Spinal cord (tissue), 10 donors: ENCODE data around the gene FAM8A1. TPM values are rescaled to one million over a fixed set of nuclear protein-coding genes. Genes with fewer than 3 reads are reported as not detected.
"Not testable (repeated sequence)": the region's sequence is repeated elsewhere in the genome, so short reads cannot be mapped to it uniquely, and the experiment has no call there.

Source experiments
- DNase-seq, 6 donors: peaks; one replicate each; pipeline versions ENCODE4 v3.0.0 to v3.0.0-alpha.2; 2013 to 2015; ENCODE audit warnings: low spot score in 6 of 6, low read depth in 4 of 6
- H3K27ac ChIP-seq: one replicate; pipeline ENCODE4 v1.5.1; 2013; ENCODE audit warnings: low read depth, low read length, control low read depth
- H3K27me3 ChIP-seq: one replicate; pipeline ENCODE4 v1.6.1; 2013; ENCODE audit warnings: low read length; ENCODE audit not compliant: control insufficient read depth, insufficient read depth
- H3K36me3 ChIP-seq: one replicate; pipeline ENCODE4 v1.6.1; 2013; ENCODE audit warnings: low read length; ENCODE audit not compliant: control insufficient read depth, insufficient read depth
- H3K4me1 ChIP-seq: one replicate; pipeline ENCODE4 v1.6.1; 2013; ENCODE audit warnings: low read length; ENCODE audit not compliant: control insufficient read depth, insufficient read depth
- H3K4me3 ChIP-seq: one replicate; pipeline ENCODE4 v1.5.1; 2013; ENCODE audit warnings: low read depth, low read length, control low read depth
- H3K9me3 ChIP-seq: one replicate; pipeline ENCODE4 v1.6.1; 2013; ENCODE audit warnings: low read length; ENCODE audit not compliant: control insufficient read depth, insufficient read depth
- WGBS: methylation state at CpG from one replicate; pipeline ENCODE4 v1.1.5; 2013; ENCODE audit warnings: missing lambda C conversion rate; ENCODE audit not compliant: insufficient coverage; 5-methylcytosine and 5-hydroxymethylcytosine counted together
- polyA plus RNA-seq, 2 donors: library from polyadenylated mRNA; unstranded; fragments of 120-200 nt; gene quantifications; one replicate each; pipeline ENCODE4 v1.2.1, GENCODE V29; 2013; ENCODE audit not compliant: insufficient read length in 2 of 2
- total RNA-seq, 2 donors: library from RNA; depleted of rRNA in 1 of 2; stranded (reverse); fragments of 120-200 nt in 1 of 2; fragments of >200 nt in 1 of 2; gene quantifications; one replicate each; pipeline versions ENCODE4 v1.2.3 to v1.2.4, GENCODE V29; 2013 to 2014
- donor health status: healthy.

Gene FAM8A1
- total and polyA plus RNA-seq, 4 donors: 43.7 to 79.2 (median 59.5) TPM

DNA sequence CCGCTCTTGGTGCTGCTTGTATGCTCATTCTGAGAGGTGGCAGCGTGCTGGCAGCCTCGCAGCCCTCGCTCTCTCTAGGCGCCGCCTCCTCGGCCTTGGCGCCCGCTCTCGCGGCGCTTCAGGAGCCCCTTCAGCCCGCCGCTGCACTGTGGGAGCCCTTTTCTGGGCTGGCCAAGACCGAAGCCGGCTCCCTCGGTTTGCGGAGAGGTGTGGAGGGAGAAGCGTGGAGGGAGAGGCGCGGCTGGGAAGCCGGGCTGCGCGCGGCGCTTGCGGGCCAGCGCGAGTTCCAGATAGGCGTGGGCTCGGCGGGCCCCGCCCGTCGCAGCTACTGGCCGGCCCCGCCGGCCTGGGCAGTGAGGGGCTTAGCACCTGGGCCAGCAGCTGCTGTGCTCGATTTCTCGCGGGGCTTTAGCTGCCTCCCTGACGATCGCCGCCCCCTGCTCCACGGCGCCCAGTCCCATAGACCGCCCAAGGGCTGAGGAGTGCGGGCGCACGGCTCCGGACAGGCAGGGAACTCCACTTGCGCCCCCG is 19.5 kb upstream of the FAM8A1 start:
- DNase-seq: peak in 4 of 6 donors; percentile 18 to 83 (median 62)
- H3K4me3 ChIP-seq: peak overlapping the region; percentile 48
- H3K27ac ChIP-seq: no peak overlapping the region
- WGBS: 14% methylated on average over 46 of the region's 53 CpGs
- no peaks in the 10 kb centered on the region for H3K9me3 ChIP-seq
- no peaks in the 10 kb centered on the region for H3K36me3 ChIP-seq
- H3K27me3 ChIP-seq: no peaks in the 10 kb centered on the region
- peaks cover 10% of the 10 kb centered on the region for H3K4me1 ChIP-seq

DNA sequence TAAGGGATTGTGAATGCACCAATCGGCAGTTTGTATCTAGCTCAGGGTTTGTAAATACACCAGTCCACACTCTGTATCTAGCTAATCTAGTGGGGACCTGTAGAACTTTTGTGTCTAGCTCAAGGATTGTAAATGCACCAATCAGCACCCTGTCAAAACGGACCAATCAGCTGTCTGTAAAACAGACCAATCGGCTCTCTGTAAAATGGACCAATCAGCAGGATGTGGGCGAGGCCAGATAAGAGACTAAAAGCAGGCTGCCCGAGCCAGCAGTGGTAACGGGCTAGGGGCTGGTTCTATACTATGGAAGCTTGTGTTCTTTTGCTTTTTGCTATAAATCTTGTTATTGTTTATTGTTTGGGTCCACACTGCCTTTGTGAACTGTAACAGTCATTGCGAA is 18.8 kb upstream of the FAM8A1 start:
- not testable (repeated sequence) for DNase-seq, H3K36me3 ChIP-seq, H3K4me3 ChIP-seq, H3K27me3 ChIP-seq, H3K27ac ChIP-seq, H3K4me1 ChIP-seq, H3K9me3 ChIP-seq
- WGBS: 89% methylated on average over 7 of the region's 7 CpGs

DNA sequence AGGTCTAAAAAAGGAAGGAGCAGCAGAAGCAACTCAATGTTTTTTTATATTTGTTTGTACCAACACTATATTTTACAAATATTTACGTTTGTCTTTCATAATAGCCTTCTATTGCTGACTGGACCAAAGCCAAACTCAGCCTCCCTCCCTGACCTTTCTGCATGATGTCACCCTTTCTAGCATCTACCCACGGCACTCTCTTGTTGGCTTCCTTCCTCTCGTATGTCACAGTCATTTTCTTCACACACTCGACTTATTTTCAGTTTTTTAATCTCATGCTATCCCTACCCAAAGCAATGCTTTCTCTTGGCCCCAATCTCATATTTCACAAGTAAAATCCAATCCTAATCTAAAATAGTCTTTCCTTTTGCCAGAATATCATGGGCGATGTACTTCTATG is 16.3 kb upstream of the FAM8A1 start:
- H3K4me1 ChIP-seq: peaks cover 10% of the 10 kb centered on the region
- no peaks in the 10 kb centered on the region for H3K9me3 ChIP-seq
- H3K36me3 ChIP-seq: no peaks in the 10 kb centered on the region
- DNase-seq: no peak
- no peaks in the 10 kb centered on the region for H3K27me3 ChIP-seq
- no peak overlapping the region for H3K4me3 ChIP-seq
- WGBS: 42% methylated on average over 4 of the region's 5 CpGs
- H3K27ac ChIP-seq: no peak overlapping the region

DNA sequence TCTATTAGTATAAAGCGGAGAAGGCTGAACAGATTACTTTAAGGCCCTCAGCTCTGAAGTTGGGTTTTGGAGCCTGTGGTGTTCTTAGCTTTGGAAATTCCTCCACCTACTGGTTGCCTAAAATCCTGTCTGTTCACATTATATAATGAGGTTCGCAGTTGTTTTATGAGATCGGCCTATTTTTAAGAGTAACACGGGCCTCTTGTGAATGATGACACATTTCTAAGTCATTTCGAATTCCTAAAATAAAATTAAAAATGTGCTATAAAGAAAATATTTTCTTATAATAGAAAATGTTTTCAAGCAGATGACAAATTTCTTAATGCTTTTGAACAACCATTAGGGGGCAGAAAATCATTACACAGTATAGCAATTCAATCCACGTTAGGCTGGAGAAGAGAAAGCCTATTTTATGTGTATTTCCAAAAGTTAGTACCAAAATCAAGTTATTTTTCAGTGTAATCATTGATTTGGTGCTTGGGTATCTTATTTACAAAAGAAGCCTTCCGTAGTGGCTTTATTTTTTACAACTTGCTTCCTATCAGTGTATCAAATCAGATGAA is 15.8 kb upstream of the FAM8A1 start:
- Histone ChIP-seq H3K27ac (no peak overlapping the region), H3K36me3 (no peaks in the 10 kb centered on the region), H3K27me3 (no peaks in the 10 kb centered on the region), H3K9me3 (no peaks in the 10 kb centered on the region), H3K4me3 (peak overlapping the region; percentile 19), H3K4me1 (peaks cover 10% of the 10 kb centered on the region)
- DNase-seq: peak; percentile 59 to 96 (median 77)
- WGBS: no CpG with 5 or more reads among the region's 7 CpGs

DNA sequence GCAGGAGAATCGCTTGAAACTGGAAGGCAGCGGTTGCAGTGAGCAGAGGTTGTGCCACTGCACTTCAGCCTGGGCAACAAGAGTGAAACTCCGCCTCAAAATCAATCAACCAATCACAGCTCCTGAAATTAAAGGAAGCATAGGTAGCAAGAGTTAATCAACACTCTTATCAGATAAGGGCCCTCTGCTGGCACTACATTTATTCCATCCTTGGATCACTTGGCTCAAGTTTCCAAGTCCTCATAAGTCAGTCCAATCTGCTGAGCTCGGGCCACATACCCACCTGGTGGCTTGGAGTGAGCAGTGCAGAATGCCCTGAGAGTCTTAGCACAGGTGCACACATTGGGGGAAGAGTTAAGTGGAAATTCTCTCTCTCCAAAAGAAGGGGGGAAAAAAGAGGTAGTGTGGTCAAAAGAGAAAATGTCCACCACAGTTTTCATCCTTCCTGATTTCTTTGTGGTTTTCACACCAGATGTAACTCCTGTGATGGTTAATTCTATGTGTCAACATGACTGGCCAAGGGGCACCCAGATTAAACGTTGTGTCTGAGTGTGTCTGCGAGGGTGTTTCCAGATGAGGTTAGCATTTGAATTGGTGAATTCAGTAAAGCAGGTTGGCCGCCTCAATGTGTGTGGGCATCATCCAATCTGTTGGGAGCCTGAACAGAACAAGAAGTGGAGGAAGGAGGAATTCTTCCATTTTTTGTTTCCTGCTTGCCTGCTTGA is 14.2 kb upstream of the FAM8A1 start:
- peaks cover under 1% of the 10 kb centered on the region for H3K4me1 ChIP-seq
- 94% methylated on average over 6 of the region's 7 CpGs for WGBS
- no peak overlapping the region for H3K4me3 ChIP-seq
- DNase-seq: no peak
- no peaks in the 10 kb centered on the region for H3K36me3 ChIP-seq
- H3K27ac ChIP-seq: no peak overlapping the region
- no peaks in the 10 kb centered on the region for H3K9me3 ChIP-seq
- no peaks in the 10 kb centered on the region for H3K27me3 ChIP-seq

DNA sequence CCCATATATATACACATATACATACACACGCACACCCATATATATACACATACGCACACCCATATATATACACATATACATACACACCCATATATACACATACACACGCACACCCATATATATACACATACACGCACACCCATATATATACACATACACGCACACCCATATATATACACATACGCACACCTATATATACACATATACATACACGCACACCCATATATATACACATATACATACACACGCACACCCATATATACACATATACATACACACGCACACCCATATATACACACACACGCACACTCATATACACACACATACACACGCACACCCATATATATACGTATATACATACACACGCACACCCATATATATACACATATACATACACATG is 13.5 kb upstream of the FAM8A1 start:
- H3K4me3 ChIP-seq, H3K27ac ChIP-seq, DNase-seq, H3K36me3 ChIP-seq, H3K4me1 ChIP-seq, H3K9me3 ChIP-seq, H3K27me3 ChIP-seq: not testable (repeated sequence)
- WGBS: 95% methylated on average over 13 of the region's 13 CpGs

DNA sequence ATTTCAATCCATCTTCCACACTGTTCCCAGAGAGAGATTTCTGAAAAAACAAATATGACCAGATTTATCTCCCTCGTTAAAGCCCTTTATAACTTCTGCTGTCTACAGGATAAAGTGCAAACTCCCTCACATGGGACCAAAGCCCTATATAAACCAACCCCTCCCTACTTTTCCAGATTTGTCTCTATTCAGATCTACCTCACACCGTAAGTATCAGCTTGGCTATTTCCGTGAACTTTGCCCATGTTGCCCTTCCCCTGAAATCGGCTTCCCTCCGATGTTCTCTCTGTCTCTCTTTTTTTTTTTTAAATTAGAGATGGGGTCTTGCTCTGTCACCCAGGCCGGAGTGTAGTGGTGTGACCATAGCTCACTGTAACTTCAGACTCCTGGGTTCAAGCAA is 12.1 kb upstream of the FAM8A1 start:
- whole genome bisulfite sequencing: 100% methylated on average over 2 of the region's 6 CpGs
- no peak for DNase-seq
- H3K4me3 ChIP-seq: no peak overlapping the region
- no peaks in the 10 kb centered on the region for H3K4me1 ChIP-seq
- no peak overlapping the region for H3K27ac ChIP-seq
- H3K9me3 ChIP-seq: no peaks in the 10 kb centered on the region
- no peaks in the 10 kb centered on the region for H3K36me3 ChIP-seq
- no peaks in the 10 kb centered on the region for H3K27me3 ChIP-seq

DNA sequence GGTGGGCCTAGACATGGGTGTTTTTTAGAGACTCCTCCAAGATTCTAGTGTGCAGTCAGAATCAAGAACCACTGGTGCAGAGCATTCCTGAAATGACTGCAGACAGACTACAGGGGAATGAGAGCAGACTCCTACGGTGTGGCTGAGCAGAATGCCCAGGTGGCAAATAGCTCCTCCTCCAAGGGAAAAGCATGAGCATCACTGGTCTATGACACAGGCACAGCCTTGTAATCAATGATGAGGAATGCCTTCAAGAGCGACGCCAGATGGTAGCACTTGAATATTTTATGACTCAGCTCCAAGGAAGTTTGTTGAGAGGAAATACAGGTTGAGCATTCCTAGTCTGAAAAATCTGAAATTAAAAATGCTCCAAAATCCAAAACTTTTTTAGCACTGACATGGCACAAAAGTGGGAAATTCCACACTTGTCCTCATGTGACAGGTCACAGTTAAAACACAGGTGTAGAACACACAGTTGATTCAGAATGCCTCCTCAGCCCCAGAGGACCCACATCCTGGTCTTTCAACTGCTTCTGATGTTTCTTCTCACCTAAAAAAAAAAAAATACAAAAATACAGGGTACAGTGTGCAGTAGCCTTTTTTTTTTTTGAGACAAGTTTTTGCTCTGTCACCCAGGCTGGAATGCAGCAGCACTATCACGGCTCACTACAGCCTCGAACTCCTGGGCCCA is 10.6 kb upstream of the FAM8A1 start:
- Histone ChIP-seq H3K4me3 (no peak overlapping the region), H3K27me3 (no peaks in the 10 kb centered on the region), H3K4me1 (no peaks in the 10 kb centered on the region), H3K27ac (no peak overlapping the region), H3K9me3 (no peaks in the 10 kb centered on the region), H3K36me3 (no peaks in the 10 kb centered on the region)
- peak in 2 of 6 donors; percentile 44 to 64 for DNase-seq
- whole genome bisulfite sequencing: 81% methylated on average over 5 of the region's 5 CpGs

DNA sequence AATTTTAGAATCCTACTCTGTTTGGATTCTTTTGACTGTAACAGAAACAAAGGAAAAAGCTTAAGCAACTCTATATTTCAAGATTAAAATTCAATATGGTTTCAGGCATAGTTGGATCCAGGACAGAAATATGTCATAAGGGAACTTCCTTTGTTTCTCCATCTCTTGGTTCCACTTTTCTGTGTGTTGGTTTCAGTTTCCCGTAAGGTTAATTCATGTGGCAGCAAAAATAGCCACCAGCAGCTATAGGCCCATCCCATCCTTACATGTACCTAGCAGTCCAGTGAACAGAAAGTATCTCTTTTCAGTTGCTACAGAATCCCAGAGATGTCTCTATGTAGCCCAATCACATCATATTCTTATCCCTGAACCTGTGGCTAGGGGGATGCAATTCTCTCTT is 8.8 kb upstream of the FAM8A1 start:
- Histone ChIP-seq H3K36me3 (no peaks in the 10 kb centered on the region), H3K9me3 (no peaks in the 10 kb centered on the region), H3K27me3 (no peaks in the 10 kb centered on the region), H3K4me1 (no peaks in the 10 kb centered on the region), H3K27ac (no peak overlapping the region), H3K4me3 (no peak overlapping the region)
- WGBS: 75% methylated on average over 1 of the region's 1 CpG
- DNase-seq: no peak
